Natural killer cell (primary cell): ENCODE measurements around the gene PDE2A. TPM values are rescaled to one million over a fixed set of nuclear protein-coding genes. Genes with fewer than 3 reads are reported as not detected.

Experiments used
- ATAC-seq, 3 donors: fragments of 150-1000 bp in 2 of 3; fragments of 200-7000 bp in 1 of 3; cut with Tn5 transposase; 1 replicate in 1 of 3; 2 replicates in 2 of 3; pipeline ENCODE4 v1.10.0; 2021; ENCODE audit warnings: mild to moderate bottlenecking in 2 of 3, moderate library complexity in 2 of 3
- DNase-seq, 2 donors: peaks; one replicate each; pipeline versions ENCODE4 v3.0.0 to v3.0.0-alpha.2; 2013 to 2021; ENCODE audit warnings: mixed read lengths in 1 of 2
- H3K27ac ChIP-seq: one replicate; pipeline ENCODE4 v1.5.1; 2013; ENCODE audit warnings: mild to moderate bottlenecking, low read length
- H3K27me3 ChIP-seq: one replicate; pipeline ENCODE4 v1.6.1; 2013; ENCODE audit warnings: low read length; ENCODE audit not compliant: control insufficient read depth, insufficient read depth
- H3K36me3 ChIP-seq: one replicate; pipeline ENCODE4 v1.6.1; 2013; ENCODE audit warnings: low read length; ENCODE audit not compliant: control insufficient read depth, insufficient read depth
- H3K4me1 ChIP-seq: one replicate; pipeline ENCODE4 v1.6.1; 2013; ENCODE audit warnings: low read length; ENCODE audit not compliant: control insufficient read depth, insufficient read depth
- H3K4me3 ChIP-seq: one replicate; pipeline ENCODE4 v1.5.1; 2013; ENCODE audit warnings: low read length
- H3K9me3 ChIP-seq: one replicate; pipeline ENCODE4 v1.6.1; 2013; ENCODE audit warnings: low read length; ENCODE audit not compliant: control insufficient read depth, insufficient read depth
- H3K27ac Mint-ChIP-seq, 2 donors: one replicate each; pipeline ENCODE4 v1.8.0; 2022; ENCODE audit warnings: mild to moderate bottlenecking in 2 of 2, mixed read lengths in 2 of 2, moderate library complexity in 1 of 2
- H3K27me3 Mint-ChIP-seq, 2 donors: one replicate each; pipeline ENCODE4 v1.8.0; 2022; ENCODE audit warnings: low read depth in 2 of 2, mixed read lengths in 2 of 2
- H3K36me3 Mint-ChIP-seq: one replicate; pipeline ENCODE4 v1.8.0; 2022; ENCODE audit warnings: mixed read lengths
- H3K4me1 Mint-ChIP-seq, 2 donors: one replicate each; pipeline ENCODE4 v1.8.0; 2022; ENCODE audit warnings: mixed read lengths in 2 of 2
- H3K4me3 Mint-ChIP-seq: one replicate; pipeline ENCODE4 v1.8.0; 2022; ENCODE audit warnings: mild to moderate bottlenecking, moderate library complexity, mixed read lengths
- H3K9me3 Mint-ChIP-seq, 2 donors: one replicate each; pipeline ENCODE4 v1.8.0; 2022; ENCODE audit warnings: mixed read lengths in 2 of 2
- CTCF ChIP-seq: fragments of 200-600 bp; IDR thresholded peaks from one replicate; pipeline ENCODE4 v1.8.0; 2022; ENCODE audit warnings: antibody characterized with exemption
- WGBS: methylation state at CpG from one replicate; pipeline ENCODE4 v1.1.7; 2013; ENCODE audit warnings: missing lambda C conversion rate; ENCODE audit not compliant: insufficient coverage; 5-methylcytosine and 5-hydroxymethylcytosine counted together
- intact Hi-C: fragments of 100-400 bp; cut with micrococcal nuclease; formaldehyde crosslinking; loops from one replicate; pipeline ENCODE4 v1.14.2; 2022
- total RNA-seq, 4 donors: library from RNA; stranded (reverse); fragments of 120-200 nt in 1 of 4; gene quantifications; one replicate each; pipeline versions ENCODE4 v1.2.3 to v1.2.4, GENCODE V29; 2013 to 2022

PDE2A gene
- total RNA-seq, 3 donors from 2014 or later (not counting 1 experiment from before 2014, with no cell fraction given) = 8.7 to 11.9 (median 9.0) TPM

- no peak for TF ChIP-seq CTCF
- Histone ChIP-seq H3K27ac (no peak overlapping the region), H3K9me3 (no peaks in the 10 kb centered on the region), H3K4me1 (peaks cover 15% of the 10 kb centered on the region), H3K27me3 (no peaks in the 10 kb centered on the region), H3K4me3 (no peak overlapping the region), H3K36me3 (no peaks in the 10 kb centered on the region)
- Mint-ChIP-seq H3K36me3 (no peaks in the 10 kb centered on the region), H3K9me3 (no peaks in the 10 kb centered on the region), H3K27ac (no peak overlapping the region), H3K27me3 (peaks cover 0 to 26% of the 10 kb centered on the region in 2 donors), H3K4me3 (no peak overlapping the region), H3K4me1 (peaks cover 0 to 4% of the 10 kb centered on the region in 2 donors)
- intact Hi-C loops = no loop called here
- DNase-seq = no peak
- 91% methylated on average over 13 of the region's 13 CpGs for WGBS
- ATAC-seq = no peak
Measured at GRCh38 chr11:72605973-72606747, 68.1 kb downstream of the PDE2A start.

- Mint-ChIP-seq H3K27me3 (peaks cover 0 to 26% of the 10 kb centered on the region in 2 donors), H3K9me3 (no peaks in the 10 kb centered on the region), H3K27ac (no peak overlapping the region), H3K4me1 (peaks cover 0 to 10% of the 10 kb centered on the region in 2 donors), H3K4me3 (no peak overlapping the region), H3K36me3 (no peaks in the 10 kb centered on the region)
- Histone ChIP-seq H3K36me3 (no peaks in the 10 kb centered on the region), H3K4me3 (no peak overlapping the region), H3K4me1 (peaks cover 15% of the 10 kb centered on the region), H3K27me3 (no peaks in the 10 kb centered on the region), H3K27ac (no peak overlapping the region), H3K9me3 (no peaks in the 10 kb centered on the region)
- no peak for TF ChIP-seq CTCF
- DNase-seq (no peak), ATAC-seq (no peak)
- intact Hi-C loops = no loop called here
- WGBS = 50% methylated on average over 1 of the region's 1 CpG
Measured at GRCh38 chr11:72604256-72604655, 70.0 kb downstream of the PDE2A start.

GRCh38 chr11:72602250-72602904, 71.8 kb downstream of the PDE2A start:
- no peaks in the 10 kb centered on the region for H3K36me3 Mint-ChIP-seq
- peaks cover 0 to 8% of the 10 kb centered on the region in 2 donors for H3K4me1 Mint-ChIP-seq
- TF ChIP-seq CTCF = no peak
- ATAC-seq (no peak), DNase-seq (no peak)
- peaks cover 0 to 28% of the 10 kb centered on the region in 2 donors for H3K27me3 Mint-ChIP-seq
- WGBS = 76% methylated on average over 11 of the region's 11 CpGs
- Histone ChIP-seq H3K4me3 (no peak overlapping the region), H3K9me3 (no peaks in the 10 kb centered on the region), H3K27me3 (no peaks in the 10 kb centered on the region), H3K36me3 (no peaks in the 10 kb centered on the region), H3K4me1 (peaks cover 7% of the 10 kb centered on the region), H3K27ac (no peak overlapping the region)
- no peaks in the 10 kb centered on the region for H3K9me3 Mint-ChIP-seq
- intact Hi-C loops = no loop called here
- no peak overlapping the region for H3K27ac Mint-ChIP-seq
- no peak overlapping the region for H3K4me3 Mint-ChIP-seq
